ENCODE data around the gene PRTG.

DNA sequence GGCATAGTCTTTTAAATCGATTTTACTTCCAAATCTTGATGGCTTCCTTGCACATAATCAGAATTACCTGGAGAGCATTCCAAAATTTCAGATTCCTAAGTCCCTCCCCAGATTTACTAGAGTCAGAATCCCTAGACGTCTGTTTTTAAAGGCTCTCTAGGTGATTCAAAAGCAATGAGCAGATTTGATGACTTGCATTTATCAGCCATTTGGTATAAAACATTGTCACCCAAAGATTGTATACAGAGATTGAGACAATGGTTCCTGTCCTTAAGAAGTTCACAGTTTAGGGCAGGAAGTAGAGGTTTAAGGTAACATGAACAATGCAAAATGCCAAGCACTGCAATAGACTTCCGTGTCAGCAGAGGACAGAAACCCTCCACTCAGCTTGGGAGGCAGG is 152.2 kb downstream of the PRTG start:
- TF ChIP-seq POLR2A (IDR thresholded peaks at IDR 0.05), result no peak
- TF ChIP-seq, protein P1, sequence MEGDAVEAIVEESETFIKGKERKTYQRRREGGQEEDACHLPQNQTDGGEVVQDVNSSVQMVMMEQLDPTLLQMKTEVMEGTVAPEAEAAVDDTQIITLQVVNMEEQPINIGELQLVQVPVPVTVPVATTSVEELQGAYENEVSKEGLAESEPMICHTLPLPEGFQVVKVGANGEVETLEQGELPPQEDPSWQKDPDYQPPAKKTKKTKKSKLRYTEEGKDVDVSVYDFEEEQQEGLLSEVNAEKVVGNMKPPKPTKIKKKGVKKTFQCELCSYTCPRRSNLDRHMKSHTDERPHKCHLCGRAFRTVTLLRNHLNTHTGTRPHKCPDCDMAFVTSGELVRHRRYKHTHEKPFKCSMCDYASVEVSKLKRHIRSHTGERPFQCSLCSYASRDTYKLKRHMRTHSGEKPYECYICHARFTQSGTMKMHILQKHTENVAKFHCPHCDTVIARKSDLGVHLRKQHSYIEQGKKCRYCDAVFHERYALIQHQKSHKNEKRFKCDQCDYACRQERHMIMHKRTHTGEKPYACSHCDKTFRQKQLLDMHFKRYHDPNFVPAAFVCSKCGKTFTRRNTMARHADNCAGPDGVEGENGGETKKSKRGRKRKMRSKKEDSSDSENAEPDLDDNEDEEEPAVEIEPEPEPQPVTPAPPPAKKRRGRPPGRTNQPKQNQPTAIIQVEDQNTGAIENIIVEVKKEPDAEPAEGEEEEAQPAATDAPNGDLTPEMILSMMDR (IDR thresholded peaks at IDR 0.05 in 4 of 5, conservative IDR thresholded peaks at IDR 0.05 in 1 of 5), result no peak
